Umbilical cord (tissue), 2 donors: ENCODE measurements around the gene EFNA3. TPM values are rescaled to one million over a fixed set of nuclear protein-coding genes. Genes with fewer than 3 reads are reported as not detected.
"Not testable (repeated sequence)": the region's sequence is repeated elsewhere in the genome, so short reads cannot be mapped to it uniquely, and the experiment has no call there.

ENCODE experiments used
- DNase-seq: peaks from one replicate; pipeline ENCODE4 v3.0.0-alpha.2; 2015; ENCODE audit warnings: low spot score
- total RNA-seq: library from RNA; depleted of rRNA; stranded (reverse); fragments of >200 nt; gene quantifications from one replicate; pipeline ENCODE4 v1.2.3, GENCODE V29; 2014; ENCODE audit warnings: low replicate concordance; ENCODE audit not compliant: insufficient read depth

EFNA3 gene
- total RNA-seq, 1 donor from 2014 or later = 0.72 TPM

DNA sequence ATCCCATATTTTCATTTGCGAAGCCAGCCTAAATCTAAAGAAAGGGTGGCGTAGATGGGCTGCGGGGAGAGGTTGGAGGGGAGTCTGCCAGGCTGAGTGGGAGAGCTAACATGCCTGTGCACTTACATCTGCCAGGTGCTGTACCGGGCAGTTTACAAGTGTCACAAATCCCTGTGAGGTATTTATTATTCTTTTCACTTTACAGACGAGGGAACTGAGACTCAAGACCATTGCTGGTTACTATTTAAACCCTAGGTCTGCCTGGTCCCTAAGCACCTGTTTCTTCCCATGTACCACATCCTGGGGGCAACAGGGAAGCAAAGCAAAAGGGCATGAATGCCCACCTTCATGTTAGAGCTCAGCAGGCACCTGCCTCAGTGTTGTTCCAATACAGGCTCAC, 29.7 kb downstream of the EFNA3 start:
- no peak for DNase-seq

DNA sequence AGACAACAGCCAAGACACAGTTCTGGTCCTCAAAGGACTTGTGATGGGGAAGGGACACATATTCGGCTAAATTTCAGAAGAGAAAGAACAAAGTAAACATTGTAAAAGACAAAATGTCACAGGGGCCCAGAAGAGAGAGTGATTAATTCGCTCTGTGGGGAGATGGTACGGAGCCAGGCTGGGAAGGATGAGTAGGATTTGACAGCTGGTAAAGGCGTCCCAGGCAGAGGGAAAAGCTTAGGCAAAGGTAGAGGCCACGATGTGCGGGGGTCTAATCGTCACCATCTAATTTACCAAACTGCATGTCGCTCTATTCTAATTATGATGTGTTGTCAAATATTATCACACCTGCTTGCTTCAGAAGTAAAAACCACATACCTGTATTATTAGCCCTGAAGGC, 31.7 kb downstream of the EFNA3 start:
- no peak for DNase-seq

DNA sequence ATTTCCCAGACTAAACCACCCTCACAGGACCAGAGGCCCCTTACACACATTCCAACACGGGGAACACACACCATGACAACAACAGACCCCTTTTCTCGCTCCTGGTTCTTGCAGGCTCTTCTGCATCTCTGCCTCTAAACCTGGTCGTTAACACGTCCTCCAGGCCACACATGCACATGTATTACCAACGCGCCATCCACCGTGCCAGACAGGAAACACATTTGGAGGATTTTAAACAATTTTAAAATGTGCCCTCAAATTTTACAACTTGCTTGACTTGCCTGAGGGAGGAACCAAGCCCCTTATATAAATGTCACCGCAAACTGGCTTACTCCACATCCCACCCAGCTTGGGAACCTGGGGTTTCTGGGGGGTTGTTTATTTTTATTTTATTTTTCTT, 32.2 kb downstream of the EFNA3 start:
- no peak for DNase-seq

DNA sequence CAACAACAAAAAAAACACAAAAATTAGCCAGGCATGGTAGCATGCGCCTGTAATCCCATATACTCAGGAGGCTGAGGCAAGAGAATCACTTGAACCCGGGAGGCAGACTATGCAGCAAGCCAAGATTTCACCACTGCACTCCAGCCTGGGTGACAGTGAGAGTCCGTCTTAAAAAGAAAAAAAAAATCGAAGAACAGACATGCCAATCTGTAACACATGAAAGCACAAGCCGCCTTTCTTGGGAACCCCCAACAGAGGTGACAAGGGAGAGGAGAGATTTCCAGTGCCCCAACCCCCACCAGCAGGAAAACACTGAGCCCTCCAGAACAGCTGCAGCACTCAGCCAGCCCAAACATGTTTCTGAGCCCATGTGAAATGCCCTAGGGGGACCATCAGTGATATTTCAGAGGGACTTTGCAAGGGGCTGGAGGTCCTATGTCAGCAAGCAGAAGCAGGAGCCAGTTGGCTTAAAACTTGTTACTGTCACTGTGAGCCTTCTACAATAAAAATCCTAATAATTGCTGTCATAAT, 34.9 kb downstream of the EFNA3 start:
- DNase-seq = peak; percentile 22

DNA sequence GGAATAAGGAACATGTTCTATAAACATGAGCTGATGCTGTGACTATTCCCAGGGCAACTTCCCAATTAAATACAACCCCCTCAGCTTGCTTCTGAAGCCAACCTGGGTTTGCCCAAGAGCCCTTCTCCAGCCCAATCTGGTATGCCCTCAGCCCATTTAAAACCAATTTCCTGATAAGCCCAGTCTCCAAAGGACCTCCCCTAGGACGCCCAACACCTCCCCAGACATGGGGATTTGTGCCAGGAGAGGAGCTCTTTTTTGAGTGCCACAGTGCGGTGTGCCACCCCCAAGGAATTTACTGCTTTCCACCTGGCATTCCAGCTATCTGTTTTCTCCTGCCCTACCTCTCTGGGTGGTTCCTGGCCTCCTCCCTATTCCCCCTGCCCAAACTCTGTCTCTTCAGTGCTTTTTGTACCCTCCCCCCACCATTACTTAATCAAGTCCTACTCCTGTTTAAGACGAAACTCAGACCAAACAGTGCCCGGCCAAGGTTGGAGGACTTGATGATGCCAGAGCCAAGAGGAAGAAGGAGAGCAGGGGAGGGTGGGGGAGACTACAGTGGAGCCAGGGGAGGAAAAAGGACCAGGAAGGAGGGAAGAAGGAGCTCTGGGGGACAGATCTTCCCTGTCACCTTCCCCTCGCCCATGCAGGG, 37.6 kb downstream of the EFNA3 start:
- no peak for DNase-seq

DNA sequence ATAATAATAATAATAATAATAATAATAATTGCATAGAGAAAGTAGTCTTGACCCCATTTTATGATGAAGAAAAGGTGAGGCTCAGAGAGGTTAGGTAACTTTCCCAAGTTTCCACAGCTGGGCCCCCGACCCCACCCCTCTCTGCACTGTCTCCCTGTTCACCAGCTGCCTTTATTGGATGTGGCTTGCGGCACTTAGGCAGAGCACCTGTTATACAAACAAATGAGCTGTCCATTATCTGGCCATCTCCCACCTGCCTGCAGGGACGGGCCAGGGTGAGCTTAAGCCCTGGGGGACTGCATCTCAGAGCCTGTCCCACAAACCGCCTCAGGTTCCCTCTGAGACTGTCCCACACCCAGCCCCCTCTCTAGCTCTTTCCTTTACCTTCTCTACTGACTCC, 39.0 kb downstream of the EFNA3 start:
- DNase-seq = no peak

DNA sequence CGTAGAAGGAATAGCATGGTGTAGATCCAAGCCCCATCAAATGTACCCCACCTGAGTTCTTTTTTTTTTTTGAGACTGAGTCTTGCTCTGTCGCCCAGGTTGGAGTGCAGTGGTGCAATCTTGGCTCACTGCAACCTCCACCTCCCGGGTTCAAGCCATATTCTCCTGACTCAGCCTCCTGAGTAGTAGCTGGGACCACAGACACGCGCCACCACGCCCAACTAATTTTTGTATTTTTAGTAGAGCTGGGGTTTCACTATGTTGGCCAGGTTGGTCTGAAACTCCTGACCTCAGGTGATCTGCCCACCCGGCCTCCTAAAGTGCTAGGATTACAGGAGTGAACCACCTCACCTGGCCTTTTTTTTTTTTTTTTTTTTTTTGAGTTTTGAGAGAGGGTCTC, 39.5 kb downstream of the EFNA3 start:
- DNase-seq = not testable (repeated sequence)

DNA sequence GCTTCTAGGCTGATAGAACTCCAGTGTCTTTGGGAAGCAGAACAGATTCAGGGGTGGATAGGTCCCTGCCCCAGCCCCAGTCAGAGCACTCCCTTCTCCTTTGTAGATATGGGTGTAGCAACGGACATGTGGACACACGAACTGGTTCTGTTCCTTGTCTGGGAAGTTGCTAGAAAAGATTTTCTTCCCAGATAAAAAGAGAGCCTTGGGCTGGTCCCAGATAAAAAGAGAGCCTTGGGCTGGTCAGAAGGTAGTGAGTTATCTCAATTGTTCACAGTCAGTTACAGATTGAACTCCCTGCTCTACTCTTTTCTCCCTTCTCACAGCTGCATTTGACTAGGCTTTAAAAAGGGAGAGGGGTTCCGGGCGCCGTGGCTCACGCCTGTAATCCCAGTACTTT, 41.6 kb downstream of the EFNA3 start:
- DNase-seq = peak; percentile 49

DNA sequence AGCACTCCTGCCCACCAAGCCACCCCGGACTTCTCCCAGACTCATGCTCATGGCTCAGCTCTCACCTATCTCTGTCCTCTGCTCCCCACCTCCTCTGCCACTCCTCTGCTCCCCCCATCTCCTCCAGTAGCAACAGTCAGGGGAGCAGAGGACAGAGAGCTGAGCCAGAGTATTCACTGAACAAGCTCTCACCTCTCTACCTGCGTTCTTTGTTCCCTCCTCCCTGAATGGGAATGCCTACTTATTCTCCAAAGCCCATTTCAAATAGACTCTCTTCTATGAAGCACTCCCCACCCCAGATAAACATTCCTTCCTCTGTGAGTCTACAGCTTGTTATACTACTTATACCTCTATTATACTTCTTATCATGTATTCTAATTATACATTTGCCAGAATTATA, 42.6 kb downstream of the EFNA3 start:
- no peak for DNase-seq

DNA sequence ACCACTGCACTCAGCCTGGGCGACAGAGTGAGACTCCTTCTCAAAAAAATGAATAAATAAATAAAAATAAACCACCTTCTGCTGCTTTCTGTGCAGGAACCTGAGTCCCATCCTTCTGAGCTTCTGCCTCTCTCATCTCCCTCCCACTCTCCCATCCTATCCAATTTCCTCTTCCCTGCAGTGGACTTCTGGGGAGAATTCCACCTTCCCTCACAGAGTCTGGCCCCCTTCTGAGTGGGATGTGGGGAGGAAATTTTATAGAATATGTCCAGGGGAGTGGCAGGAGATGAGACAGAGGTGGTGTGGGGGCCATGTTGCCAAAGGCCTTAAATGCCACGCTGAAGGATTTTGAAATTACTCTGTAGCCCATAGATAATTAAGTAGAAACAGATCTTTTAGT, 43.7 kb downstream of the EFNA3 start:
- DNase-seq = no peak

DNA sequence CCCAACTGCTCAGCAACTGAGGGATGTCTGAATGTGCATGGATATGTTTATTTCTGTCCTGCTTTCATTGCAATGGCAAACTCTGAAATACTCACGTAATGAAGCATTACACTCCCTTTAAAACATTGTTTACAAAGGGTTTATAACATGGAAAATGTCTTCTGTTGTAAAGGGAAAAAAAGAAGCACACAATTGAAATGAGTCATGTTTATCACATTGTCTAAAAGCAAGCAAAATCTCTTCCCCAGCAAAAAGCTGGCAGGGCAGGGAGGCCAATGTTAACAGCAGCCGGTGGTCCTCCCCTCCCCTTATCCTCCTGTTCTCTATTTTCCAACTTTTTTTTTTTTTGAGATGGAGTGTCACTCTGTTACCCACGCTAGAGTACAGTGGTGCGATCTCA, 45.2 kb downstream of the EFNA3 start:
- no peak for DNase-seq

DNA sequence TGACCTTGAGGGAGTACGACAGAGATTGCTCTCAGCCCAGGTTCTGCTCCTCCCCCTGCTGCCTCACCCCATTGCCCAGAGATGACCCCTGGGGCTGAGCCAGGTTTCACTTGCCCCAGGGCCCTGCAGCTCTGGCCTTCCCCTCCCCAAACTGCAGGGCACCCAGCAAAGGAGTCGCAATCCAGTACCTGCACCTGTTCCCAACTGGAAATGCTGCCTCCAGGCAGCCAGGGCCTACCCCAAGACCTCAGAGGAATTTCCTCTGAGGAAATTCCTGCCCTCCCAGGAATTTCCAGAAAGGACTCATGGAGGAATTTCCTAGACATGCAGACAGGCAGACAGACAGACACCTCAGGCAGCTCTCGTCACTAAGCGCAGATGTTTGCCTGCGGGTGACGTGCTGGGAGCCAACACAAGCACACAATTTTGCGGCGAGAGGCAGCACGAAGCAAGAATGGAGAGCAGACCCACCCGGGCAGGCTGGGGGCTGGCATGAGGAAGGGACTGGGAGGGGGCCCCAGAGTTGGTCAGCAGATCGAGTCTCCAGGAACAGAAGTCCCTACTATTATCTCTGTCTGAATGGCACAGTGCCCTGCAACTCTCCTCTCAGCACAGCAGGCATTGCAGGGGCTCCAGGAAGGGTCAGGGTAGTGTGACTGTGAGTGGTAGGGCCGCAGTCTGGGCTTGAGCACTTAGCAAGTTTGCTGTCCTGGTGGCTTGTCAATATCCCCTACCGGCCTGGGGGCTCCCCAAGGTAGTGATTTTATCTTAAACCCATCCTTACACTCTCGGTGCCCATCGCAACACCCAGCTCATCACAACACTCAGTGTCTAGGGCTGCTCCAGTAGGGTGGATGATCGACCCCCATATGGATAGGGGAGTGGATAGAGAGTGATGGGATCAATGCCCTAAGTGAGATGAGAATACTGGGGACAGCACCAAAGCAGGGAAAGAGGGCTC, 46.1 kb downstream of the EFNA3 start:
- DNase-seq = no peak

DNA sequence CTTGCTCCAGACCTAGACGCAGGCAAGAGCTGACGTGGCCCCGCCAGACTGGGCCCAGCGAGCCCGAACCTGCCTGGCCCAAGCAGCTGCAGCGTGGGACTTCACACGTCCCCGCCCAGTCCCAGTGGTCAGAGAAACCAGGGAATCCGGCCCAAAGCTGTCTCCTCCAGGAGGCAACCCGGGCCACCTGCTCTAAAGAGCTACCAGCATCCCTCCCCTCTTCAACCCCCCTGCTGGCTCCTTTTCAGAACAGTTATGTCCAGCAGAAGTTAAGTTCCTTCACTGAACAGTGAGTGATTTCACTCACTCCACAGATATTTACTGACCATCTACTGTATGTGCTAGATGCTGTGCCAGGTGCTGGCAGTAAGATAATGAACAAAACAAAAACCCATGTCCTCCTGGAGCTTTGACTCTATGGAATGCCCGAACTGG, 46.9 kb downstream of the EFNA3 start:
- DNase-seq = no peak

DNA sequence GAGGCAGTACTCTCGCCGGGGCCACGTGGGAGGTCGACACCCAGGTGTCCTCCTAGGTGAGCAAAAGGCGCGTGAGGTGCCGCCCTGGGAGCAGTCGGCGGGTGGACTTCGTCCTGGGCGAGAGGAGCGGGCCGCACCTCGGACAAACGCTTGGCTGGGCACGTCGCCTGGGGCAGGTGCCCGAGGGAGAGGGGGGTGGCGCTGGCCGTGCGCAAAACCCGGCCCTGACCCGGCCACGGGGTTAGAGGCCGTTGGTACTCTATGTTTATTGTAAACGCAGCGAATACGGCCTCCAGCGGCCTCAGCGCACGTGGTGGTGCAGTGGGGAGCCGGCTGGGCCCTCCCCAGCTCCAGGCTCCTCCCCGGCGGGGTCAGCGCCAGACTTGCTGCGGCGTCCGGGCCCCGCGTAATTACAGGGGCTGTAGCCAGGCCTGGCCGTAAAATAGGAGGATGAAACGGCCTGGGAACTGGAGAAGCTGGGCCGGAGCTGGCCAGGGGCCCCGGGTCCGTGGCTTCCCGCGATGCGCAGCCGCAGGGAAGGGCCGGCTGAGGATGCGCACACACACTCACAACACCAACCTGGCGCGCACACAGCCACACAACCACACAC, 47.4 kb downstream of the EFNA3 start:
- peak; percentile 29 for DNase-seq

DNA sequence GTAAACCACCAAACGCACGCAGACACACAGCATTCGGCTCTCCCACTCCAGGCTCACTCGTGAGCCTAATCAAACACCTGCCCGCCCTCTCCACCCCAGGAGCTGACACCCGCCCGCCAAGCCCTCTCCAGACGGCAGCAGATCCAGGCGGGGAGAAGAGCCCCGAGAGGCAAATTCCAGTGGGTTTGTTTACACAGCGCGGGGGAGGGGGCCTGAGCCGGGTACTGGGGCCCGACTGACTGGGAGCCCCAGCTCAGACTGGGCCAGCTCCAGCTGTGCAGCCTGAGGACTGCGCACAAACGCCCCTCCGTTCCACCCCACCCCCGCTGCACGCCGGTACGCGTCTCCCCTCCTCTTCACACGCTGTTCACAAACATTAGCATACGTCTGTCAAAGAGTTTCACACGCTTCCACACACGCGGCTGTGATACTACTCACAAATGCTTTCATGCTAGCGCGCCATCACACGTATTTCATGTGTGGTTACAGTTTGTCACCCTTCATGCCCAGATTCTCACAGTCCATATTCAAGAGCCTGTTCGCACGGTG, 48.0 kb downstream of the EFNA3 start:
- peak; percentile 55 for DNase-seq

DNA sequence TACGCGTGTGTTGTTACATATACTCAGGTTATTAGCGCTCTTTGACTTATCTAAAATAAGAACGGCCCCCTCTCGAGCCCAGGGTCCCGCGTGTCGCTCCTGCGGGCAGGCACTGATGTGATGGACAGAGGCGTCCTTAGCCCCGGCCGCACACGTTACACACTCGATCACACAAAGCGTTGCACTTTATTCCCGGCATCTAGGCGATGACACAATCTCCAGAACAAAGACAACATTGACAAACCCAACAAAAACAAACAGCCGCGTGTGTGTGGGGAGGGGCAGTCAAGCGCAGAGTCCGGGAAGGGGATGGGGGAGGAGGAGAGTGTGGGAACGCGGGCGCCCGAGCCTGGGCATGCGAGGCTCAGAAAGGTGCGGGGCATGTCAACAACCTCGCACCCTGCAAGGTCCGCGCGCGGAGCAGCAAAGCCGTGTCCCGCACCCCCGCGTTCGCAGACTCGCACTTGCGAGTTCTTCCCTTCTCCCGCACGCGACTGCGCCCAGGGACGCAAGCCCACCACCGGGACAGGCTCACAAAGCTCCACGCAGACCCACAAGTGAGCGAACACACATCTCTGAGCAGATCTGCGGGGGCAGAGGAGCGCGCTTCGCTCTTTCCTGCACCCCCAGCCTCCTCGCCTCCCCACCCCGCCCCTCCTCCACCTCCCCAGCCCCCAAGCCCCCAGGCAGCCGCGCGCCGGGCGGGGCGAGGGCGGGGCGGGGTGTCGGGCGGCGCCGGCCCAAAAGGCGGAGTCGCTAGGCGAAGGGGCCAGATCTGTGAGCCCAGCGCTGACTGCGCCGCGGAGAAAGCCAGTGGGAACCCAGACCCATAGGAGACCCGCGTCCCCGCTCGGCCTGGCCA, 48.7 kb downstream of the EFNA3 start, which contains the start of gene EFNA1:
TSS of gene EFNA1 (plus strand) at position 772 of the 862 bp plus-strand sequence. CDS start 102 bp downstream, outside the sequence.
- peak; percentile 62 for DNase-seq

DNA sequence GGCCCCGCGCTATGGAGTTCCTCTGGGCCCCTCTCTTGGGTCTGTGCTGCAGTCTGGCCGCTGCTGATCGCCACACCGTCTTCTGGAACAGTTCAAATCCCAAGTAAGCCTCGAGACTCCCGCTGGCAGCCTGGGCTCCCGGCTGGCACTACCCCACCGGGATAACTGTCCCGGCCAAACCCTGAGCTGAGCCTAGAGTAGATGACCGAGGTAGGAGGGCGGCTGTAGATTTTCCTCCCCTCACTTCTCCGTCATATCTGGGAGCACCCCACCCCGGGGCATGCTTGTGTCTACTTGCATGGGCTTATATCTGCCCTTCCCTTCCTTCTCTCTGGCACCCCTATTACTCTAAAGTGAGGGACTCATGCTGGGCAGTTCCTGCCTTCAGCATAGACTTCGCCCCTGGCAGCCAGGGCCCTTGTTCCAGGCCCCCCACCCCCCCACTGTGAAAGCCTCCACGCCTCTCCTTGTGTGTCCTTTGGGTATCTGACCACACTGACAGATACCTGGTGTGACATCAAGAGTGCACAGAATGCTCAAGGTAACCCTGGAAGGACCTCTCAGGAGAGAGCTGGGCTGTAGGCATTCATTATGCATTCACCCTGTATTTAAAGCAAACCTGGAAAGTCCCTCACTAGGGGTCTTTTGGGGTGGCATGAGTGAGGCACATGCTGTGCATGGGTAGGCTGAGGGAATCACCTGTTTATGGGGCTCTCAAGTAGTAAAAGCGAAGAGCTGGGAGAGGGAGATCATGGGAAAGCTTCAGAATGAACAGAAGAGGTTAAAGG, 49.5 kb downstream of the EFNA3 start:
- DNase-seq = no peak

DNA sequence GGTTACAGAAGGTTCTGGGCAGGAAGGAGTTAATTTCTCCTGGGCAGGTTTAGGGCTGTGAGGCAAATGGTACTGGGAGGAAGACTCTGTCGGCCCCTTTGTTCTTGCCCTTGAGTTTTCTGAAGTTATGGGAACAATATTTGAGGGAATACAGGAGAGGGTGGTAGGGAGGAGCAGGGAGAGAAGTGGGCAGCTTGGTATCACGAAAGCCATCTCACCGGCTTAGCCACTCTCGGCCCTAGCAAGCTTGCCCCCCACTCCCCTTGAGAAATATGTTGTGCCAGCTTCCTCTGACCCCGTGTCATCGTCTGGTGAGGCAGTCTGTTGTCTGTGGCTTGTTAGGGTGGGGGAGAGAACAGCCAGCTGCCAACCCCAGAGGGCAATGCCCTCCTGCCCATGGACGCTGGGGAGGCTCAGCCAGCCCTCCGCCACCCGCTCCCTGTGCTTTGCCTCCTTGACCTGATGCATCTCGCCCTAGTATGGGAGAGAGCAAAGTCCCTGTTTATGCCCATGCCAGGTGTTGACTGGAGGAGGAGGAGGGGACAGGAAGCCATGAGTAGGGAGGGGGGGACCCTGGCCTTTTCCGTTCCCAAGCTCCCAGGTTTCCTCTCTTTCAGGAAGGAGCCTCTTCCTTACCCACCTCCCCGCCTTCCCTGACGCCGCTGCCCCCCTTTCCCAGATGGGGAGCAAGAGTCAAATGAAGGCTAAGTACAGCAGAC, 50.3 kb downstream of the EFNA3 start:
- peak; percentile 20 for DNase-seq

DNA sequence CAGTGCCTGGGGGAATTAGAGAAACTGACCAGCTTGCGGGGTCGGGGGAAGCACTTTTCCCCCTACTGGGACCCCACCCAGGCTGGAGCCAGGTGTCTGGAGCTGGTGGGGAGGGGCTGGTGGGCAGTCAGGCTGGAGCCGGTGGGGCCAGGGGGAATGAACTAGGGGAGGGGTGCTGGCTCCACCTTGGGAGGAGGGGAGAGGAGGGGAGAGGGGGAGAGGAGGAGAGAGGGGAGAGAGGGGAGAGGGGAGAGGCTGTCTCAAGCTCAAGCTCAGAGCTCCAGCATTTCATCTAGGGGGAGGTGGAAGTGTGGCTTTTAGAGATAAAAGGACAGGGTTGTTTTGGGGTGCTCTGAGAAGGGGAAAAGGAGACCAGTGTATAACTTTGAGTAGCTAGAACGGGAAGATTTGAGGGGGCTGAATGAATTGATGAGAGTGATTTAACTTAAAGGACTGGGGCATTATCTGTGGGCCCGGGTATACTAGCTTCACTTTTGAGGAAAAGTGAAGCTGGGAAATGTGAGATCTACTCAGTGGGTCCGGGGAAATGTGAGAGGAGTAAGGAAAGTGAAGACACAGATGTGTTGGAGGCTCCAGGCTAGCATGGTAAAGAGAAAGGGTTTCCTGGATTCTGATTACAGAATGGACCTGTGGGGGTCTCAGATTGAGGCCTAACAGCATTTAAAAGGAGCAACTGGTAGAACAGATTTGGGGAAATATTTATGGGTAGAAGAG, 51.8 kb downstream of the EFNA3 start:
- DNase-seq = no peak
